Measurements from ENCODE around the gene SLC16A3. TPM values are rescaled to one million over a fixed set of nuclear protein-coding genes. Genes with fewer than 3 reads are reported as not detected.

SLC16A3 gene
- total RNA-seq, 1 donor from 2014 or later, result 65.0 TPM

DNA sequence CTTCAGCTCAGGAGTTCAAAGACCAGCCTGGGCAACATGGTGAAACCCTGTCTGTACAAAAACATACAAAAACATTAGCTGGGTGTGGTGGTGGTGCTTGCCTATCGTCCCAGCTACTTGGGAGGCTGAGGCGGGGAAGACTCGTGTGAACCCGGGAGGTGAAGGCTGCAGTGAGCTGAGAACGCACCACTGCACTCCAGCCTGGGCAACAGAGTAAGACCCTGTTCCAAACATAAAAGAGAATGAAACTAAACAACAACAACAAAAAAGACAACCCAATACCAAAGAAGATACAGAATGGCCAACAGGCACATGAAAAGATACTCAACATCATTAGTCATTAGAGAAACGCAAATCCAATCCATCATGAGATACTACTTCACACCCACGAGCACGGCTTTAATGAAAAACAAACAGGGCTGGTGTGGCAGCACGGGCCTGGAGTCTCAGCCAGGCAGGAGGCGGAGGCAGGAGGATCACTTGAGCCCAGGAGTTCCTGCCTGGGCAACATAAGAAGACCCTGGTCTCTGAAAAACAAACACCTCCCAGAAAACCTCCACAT, 7.4 kb upstream of the SLC16A3 start:
- no peak for DNase-seq (ENCODE audit: low spot score)

- no peak for DNase-seq (ENCODE audit: low spot score)
Observed at GRCh38 chr17:82222816-82223215, 6.0 kb upstream of the SLC16A3 start.

DNA sequence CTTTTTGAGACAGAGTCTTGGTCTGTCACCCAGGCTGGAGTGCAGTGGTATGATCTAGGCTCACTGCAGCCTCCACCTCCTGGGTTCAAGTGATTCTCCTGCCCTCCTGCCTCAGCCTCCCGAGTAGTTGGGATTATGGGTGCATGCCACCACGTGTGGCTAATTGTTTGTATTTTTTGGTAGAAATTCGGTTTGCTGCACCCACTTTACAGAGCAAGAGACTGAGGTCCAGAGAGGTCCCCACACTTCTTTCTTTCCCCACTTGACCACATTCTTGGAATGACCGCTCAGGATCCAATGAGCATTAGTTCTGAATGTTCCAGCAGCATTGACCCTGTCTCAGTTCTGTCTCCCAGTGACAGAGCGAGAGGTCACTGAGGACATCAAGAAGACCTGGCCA, 5.3 kb upstream of the SLC16A3 start:
- DNase-seq (ENCODE audit: low spot score), result no peak

- no peak for DNase-seq (ENCODE audit: low spot score)
Observed at GRCh38 chr17:82224666-82225065, 4.2 kb upstream of the SLC16A3 start.

DNA sequence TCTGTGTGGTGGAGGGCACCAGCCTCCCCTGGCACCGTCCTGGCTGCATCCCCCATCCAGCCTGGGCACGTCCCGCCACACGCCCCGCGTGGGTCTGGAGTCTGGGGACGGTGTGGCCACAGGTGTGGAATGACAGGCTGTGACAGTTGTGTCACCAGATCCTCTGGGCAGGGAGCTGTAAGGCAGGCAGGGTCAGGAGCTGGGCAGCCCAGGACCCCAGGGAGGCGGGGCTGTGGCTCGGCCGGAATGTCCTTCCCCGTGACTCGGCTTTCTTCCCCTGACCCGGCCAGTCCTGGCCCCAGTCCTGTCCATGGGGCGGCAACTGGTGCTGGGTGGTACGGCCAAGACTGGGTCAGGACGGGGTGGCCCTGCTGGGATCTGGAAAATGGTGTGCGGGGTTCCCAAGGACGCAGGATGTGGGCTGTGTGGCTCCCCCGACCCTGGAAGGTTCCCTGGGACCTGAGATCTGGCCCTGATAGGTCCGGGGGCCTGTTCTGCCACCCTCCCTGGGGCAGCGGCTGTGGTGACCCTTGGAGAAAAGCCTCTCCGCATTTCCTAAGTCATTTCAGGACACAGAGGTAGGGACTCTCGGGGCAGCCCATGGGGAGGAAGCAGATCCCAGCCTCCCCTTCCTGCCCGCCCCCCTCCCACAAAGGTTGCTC, 3.3 kb upstream of the SLC16A3 start:
- no peak for DNase-seq (ENCODE audit: low spot score)

- no peak for DNase-seq (ENCODE audit: low spot score)
Observed at GRCh38 chr17:82226146-82226808, 2.6 kb upstream of the SLC16A3 start.

DNA sequence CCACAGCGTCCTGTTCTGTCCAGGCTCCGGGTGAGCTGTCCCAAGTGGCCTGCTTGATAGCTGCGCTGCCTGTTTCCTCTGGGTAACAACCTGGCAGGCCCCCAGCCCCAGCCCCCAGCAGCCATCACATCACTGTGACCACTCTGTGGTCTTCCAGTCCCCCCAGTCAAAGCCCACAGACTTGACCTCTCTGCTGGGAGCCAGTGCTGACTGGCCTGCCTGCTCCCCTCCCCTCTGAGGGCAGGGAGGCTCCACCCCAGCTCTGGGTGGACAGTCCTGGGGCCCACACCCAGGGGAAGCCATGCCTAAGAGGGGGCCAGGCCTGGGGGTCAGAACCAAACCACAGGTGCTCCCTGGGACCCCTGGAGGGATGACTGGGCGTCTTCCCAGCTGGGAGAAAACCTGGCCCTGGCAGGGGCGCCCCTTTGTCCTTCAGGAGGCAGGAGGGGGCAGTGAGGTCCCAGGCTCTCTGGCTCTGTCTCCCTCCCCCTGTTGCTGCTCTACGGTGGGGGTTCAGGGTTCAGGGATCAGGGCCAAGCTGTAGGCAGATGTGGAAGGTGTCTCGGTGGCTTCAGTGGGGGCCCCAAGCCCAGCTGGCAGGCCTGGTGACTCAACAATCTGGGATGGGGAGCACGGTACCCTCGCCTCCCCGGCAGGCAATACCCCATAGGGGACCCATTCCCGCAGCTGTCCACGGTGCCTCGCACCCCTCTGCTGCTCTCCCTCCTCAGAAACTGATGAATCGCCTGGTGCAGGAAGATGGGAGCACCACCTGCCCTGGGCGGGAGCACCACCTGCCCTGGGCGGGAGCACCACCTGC, 1.8 kb upstream of the SLC16A3 start:
- no peak for DNase-seq (ENCODE audit: low spot score)

DNA sequence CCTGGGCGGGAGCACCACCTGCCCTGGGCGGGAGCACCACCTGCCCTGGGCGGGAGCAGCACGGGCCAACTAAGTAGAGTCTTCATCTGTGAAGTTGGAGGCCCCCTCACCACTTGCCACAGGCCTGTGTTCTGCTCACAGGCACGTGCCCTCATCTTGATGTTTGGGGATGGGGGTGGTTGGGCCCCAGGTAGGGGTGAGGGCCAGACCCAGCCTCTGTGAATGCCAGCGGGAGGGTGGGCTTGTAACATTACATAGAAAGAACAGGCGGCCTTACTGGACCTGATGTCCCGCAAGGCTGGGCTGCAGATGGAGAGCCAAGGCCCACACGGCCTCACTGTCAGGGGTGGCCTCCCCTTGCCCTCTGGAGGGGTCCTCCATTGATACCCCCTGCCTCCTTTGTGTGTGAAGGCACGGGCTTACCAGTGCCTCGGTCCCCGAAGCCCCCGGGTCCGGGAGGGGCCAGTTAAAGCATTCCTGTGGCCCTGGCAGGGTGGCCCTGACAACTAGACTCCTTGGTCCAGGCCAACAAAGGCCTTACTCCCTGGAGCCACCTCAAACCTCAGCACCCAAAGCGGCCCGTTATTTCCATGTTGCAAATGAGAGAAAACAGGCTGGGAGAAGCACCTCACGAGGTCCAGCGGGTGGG, 1.1 kb upstream of the SLC16A3 start:
- no peak for DNase-seq (ENCODE audit: low spot score)

- no peak for DNase-seq (ENCODE audit: low spot score)
Observed at GRCh38 chr17:82228278-82228841, 482 bp upstream of the SLC16A3 start.

DNA sequence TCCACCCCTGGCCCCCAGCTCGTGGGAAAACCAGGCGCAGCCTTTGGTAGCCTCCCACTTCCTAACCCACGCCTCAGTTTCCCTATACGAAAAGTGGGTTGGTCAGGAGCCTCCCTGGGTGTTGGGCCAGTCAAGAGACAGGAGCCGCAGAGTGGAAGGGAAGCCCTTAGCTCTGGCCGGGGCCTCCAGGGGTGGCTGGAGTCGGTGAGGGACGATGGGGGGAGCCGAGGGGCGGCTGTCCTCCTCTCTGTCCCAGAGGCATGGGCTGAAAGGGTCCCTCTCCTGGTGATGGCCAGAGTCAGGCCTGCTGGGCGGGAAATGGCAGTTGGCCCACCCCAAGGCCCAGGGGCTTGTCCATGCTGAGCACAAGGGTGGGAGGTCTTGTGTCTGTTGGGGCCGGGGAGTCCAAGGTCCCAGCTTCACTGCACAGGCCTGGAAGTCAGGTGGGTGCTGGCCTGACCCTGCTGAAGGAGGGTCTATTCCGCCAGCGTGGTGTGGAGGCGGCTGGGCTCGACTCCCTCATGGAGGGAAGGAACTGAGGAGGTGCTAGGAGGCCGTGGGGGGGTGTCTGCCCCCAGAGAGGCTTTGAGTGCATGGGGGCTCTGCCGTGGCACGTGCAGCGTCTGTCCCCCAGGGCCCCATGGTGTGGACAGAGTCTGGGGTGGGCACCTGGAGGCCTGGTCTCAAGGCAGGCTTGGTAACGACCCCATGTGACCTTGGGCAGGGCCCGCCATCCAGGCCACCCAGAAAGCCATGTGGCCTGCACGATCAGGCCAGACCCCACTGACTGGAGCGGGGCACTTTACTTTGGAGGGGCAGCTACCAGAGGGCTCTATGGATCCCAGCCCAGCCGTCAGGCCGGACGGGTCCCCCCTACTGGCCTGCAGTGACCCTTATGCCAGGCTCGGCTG, 1.1 kb downstream of the SLC16A3 start:
- no peak for DNase-seq (ENCODE audit: low spot score)

DNA sequence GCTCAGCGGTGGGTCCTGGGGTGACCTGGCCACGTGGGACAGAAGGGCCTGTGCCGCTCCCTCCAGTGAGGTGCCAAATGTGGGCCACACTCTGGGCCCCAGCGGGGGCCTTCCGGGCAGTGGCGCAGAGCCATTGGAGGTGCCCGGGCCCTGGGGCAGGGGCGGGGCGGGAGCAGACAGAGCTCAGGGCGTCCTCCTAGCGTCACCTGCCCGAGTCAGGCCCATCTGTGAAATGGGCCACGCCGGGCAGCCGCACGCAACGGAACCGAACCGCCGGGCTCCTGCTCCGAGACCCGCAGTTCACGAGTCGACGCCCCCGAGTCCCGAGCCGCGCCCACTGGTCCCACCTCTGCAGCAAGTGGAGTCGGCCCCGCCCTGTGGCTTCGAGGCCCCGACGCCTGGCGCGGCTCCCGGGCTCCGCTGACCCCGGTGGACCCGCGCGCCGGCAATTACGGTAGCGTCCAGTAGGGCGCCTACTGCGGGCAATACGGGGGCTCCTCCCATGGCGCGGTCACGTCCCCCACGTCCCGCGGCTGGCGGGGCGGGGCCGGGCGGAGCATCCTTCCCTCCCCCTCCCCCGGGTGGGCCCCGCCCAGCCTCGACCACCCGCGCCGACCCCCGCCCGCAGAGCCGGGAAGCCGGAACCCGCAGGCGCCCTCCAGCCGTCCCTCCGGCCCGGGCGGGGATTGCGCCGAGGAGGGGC, 1.9 kb downstream of the SLC16A3 start:
- DNase-seq (ENCODE audit: low spot score), result peak; percentile 96

- DNase-seq (ENCODE audit: low spot score), result no peak
Observed at GRCh38 chr17:82231312-82231561, 2.4 kb downstream of the SLC16A3 start.

DNA sequence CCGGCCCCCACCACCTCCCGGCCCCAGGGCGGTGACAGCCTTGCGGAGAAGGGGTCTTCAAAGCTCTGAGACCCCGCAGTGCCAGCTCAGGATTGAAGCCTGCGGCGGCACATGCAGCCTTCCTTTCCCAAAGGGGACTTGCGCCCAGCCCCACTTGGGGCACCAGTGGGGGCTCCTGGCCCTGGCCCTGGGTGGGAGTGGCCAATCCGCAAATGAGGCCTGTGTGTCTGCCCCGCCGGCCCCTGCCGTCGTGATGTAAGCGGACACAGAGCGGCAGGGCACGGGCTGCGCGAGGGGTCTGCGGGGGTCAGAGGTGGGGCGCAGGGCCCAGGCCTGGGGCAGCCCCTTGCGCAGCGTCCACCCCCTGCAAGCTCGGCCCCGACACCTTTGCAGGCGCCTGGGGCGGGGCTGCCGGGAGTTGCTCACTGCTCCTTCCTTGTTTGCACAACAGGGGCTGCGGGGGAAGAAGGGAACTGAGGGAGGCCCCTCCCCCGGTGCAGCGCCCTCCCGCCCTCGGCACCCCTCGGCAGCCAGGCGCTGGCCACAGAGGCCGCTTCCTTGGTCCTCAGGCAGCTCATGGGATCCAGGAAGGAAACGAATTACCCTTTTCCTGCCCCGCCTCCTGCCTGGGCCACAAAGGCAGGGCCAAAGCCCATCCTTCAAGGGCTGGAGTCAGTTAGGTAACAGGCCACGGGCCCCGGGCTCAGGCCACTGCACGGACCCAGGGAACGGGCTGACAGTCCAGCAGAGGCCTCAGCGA, 2.9 kb downstream of the SLC16A3 start:
- DNase-seq (ENCODE audit: low spot score), result peak; percentile 95

DNA sequence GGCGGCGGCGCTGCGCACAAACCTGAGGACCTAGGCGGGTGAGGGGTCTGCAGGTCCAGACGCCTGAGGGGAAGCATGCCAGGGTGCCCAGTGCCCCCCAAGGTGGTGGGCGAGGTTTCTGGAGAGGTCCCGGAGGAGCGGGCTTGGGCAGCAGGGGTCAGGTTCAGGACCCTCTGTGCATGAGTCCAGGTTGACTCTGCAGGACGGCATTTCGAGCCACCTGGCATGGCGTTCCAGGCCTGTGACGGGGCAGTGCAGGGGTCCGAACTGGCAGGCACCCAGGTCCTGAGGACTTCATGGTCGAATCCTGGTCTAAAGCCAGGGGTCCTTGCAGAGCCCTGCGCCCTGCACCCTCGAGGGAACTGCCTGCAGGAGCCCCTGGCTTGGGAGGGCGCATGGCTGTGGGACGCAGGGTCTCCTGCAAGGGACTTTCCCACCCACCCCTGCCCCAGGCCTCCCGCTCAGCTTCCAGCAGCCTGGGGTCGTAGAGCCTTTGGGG, 3.5 kb downstream of the SLC16A3 start:
- DNase-seq (ENCODE audit: low spot score), result no peak

- no peak for DNase-seq (ENCODE audit: low spot score)
Observed at GRCh38 chr17:82232876-82233785, 4.3 kb downstream of the SLC16A3 start.

DNA sequence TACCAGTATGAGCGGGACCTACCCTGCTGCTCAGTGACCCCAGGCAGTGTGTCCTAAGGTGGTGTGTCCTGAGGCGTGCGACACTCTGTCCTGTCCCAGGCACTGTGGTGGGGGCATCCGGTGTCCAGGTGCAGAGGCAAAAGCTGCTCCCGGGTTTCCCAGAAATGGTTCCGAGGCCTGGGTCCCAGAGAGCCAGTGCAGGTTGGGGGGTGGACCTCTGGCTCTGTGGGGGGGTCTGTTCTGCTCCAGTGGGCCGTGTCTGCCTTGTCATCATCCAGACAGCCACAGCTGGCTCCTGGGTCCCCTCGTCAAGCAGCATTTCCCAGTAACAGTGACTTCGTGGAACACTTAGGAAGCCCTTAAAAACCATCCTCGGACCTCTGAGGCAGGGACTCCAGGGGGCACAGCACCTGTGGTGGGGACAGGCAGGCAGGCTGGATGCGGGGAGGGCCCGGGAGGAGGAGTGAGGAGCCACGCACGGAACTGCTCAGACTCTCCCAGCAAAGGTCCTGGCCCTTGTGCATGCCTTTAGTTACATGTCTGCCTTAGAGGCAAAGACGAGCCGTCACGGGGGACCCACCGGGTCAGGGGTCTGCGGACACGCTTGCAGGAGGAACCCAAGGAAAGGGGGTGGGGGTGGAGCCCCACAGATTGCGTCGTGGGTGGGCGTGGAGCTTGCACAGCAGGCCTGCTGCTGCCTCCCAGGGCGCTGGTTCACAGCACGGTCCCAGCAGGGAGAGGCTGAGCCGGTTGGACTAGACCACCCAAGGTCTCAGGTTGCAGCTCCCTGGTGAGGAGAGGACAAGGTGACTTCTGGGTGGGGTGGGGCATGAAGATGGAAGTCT, 5.6 kb downstream of the SLC16A3 start:
- no peak for DNase-seq (ENCODE audit: low spot score)

Measured in mesenteric fat pad (tissue), 1 donor.